ENCODE data around the gene TEN1. TPM values are rescaled to one million over a fixed set of nuclear protein-coding genes. Genes with fewer than 3 reads are reported as not detected.

TEN1 gene
- total and polyA plus RNA-seq, 2 of the 13 experiments (the other 11 are each of a cell fraction or from before 2014, with no cell fraction given), result 18.0 to 21.3 TPM

DNA sequence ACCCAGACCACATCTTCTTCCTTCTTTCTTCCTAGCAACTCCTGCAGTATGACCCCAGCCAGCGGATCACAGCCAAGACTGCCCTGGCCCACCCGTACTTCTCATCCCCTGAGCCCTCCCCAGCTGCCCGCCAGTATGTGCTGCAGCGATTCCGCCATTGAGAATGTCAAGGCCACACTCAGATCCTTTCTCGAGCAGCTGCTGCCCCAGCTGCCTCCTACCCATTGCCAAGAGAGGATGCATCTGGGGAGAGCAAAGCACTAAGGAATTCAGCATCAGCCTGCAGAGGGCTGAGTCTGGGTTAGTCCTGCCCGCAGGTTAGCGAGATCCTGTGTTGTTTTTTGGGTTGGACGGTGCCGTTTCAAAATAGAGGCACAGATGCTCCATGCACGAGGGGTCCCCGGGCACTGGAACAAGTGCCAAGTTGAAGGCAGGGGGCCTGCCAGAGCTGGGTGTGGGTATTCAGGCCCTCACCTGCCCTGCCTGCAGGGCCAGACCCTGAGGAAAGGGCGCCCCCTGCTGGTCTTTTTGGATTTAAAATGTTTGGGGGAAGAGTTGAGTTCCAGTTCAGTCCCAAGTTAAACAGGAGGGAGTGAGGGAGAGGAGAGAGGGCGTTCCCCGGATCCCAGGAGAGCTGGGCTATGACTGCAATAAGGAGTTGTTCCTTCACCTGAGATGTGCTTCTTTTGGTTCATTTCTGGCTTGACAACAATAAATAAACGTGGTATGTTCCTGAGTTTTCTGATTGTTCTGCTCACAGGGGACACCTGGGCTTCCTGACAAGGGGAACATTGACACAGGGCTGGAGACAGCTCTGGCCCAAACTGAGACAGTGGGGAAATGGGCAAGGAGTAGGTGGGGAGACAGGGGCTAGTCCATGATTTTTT lies 26.5 kb downstream of the TEN1 start:
- WGBS (ENCODE audit: low lambda C conversion rate), result 60% methylated on average over 16 of the region's 16 CpGs
- ChIA-PET POLR2A (interaction anchor here (0.9 to 14.3 kb wide), 13 partner anchors 9 to 150 kb away, joined by 3 to 481 read pairs (median 7); partner anchors contain the start of genes ACOX1, FBF1, MRPL38 and TEN1), CTCF (ENCODE audit: low intra/inter-chr PET ratio, low total read pairs) (interaction anchor here (0.7 to 3.9 kb wide), 4 partner anchors 9 to 109 kb away, joined by 3 to 55 read pairs (median 4); partner anchors contain the start of genes ACOX1, MRPL38 and TEN1)
- H3K4me2 ChIP-seq (ENCODE audit: low read depth, low read length), result no peak overlapping the region
- peaks cover 55% of the 10 kb centered on the region for H3K4me1 ChIP-seq (ENCODE audit: insufficient read depth, low read length)
- 0 out of 2 replicates have a peak overlapping the region, but pooled peaks have one; percentile 2 for H3K9ac ChIP-seq (ENCODE audit: insufficient read depth, low read depth, low read length)
- no peaks in the 10 kb centered on the region for H4K20me1 ChIP-seq (ENCODE audit: insufficient read depth, low read length)
- H3K36me3 ChIP-seq (replicated peaks in 1 of 2; ENCODE audit: control insufficient read depth in 1 of 2, insufficient read depth in 2 of 2, low read length in 2 of 2), result peaks cover 0 to 2% of the 10 kb centered on the region in 2 experiments; a peak in 1 of 5 replicates
- H2AFZ ChIP-seq (ENCODE audit: low read length), result no peak overlapping the region
- peak; percentile 82 for DNase-seq (ENCODE audit: low spot score)
- H3K4me3 ChIP-seq (replicated peaks in 1 of 3; ENCODE audit: insufficient read depth in 1 of 3, low read depth in 2 of 3, low read length in 3 of 3), result no peak overlapping the region
- intact Hi-C loops (cut with micrococcal nuclease; ENCODE audit: unreplicated experiment), result no loop called here
- no TSS peak for BruUV-seq (replicated peaks)
- H3K27ac ChIP-seq (ENCODE audit: extremely low read length, insufficient read depth, low read length), result peak overlapping the region; percentile 83
- H3K79me2 ChIP-seq (ENCODE audit: insufficient read depth, low read length), result no peaks in the 10 kb centered on the region
- in situ Hi-C loops (cut with HindIII; ENCODE audit: extremely low pct_ligation_motif_present, low pct_unique_long_range_greater_than_20kb), result loop anchor here (5.0 kb wide), 2 partner anchors 48 to 98 kb away; no protein-coding TSS in a partner anchor
- H3K9me3 ChIP-seq (ENCODE audit: low read length), result no peaks in the 10 kb centered on the region
- H3K27me3 ChIP-seq (ENCODE audit: control insufficient read depth in 1 of 2, insufficient read depth in 2 of 2, low read length in 2 of 2), result no peaks in the 10 kb centered on the region
- ATAC-seq, result peak; percentile 42
- peak; percentile 93 for FAIRE-seq
- TF ChIP-seq, protein P1, sequence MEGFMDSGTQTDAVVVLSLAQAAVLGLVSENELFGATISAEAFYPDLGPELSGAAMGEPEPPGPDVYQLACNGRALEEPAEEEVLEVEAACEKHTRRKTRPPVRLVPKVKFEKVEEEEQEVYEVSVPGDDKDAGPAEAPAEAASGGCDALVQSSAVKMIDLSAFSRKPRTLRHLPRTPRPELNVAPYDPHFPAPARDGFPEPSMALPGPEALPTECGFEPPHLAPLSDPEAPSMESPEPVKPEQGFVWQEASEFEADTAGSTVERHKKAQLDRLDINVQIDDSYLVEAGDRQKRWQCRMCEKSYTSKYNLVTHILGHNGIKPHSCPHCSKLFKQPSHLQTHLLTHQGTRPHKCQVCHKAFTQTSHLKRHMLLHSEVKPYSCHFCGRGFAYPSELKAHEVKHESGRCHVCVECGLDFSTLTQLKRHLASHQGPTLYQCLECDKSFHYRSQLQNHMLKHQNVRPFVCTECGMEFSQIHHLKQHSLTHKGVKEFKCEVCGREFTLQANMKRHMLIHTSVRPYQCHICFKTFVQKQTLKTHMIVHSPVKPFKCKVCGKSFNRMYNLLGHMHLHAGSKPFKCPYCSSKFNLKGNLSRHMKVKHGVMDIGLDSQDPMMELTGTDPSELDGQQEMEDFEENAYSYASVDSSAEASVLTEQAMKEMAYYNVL (CRISPR knock-in tag; IDR thresholded peaks at IDR 0.05; ENCODE audit: borderline replicate concordance), result 0 out of 2 replicates have a peak, but pooled peaks have one; percentile 37
- no peak for TF ChIP-seq POLR2A (IDR thresholded peaks at IDR 0.05; ENCODE audit: insufficient read depth in 1 of 2, low read depth in 2 of 2, low read length in 2 of 2)
- TF ChIP-seq, protein P2, sequence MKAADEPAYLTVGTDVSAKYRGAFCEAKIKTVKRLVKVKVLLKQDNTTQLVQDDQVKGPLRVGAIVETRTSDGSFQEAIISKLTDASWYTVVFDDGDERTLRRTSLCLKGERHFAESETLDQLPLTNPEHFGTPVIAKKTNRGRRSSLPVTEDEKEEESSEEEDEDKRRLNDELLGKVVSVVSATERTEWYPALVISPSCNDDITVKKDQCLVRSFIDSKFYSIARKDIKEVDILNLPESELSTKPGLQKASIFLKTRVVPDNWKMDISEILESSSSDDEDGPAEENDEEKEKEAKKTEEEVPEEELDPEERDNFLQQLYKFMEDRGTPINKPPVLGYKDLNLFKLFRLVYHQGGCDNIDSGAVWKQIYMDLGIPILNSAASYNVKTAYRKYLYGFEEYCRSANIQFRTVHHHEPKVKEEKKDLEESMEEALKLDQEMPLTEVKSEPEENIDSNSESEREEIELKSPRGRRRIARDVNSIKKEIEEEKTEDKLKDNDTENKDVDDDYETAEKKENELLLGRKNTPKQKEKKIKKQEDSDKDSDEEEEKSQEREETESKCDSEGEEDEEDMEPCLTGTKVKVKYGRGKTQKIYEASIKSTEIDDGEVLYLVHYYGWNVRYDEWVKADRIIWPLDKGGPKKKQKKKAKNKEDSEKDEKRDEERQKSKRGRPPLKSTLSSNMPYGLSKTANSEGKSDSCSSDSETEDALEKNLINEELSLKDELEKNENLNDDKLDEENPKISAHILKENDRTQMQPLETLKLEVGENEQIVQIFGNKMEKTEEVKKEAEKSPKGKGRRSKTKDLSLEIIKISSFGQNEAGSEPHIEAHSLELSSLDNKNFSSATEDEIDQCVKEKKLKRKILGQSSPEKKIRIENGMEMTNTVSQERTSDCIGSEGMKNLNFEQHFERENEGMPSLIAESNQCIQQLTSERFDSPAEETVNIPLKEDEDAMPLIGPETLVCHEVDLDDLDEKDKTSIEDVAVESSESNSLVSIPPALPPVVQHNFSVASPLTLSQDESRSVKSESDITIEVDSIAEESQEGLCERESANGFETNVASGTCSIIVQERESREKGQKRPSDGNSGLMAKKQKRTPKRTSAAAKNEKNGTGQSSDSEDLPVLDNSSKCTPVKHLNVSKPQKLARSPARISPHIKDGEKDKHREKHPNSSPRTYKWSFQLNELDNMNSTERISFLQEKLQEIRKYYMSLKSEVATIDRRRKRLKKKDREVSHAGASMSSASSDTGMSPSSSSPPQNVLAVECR (CRISPR knock-in tag; IDR thresholded peaks at IDR 0.05; ENCODE audit: borderline replicate concordance), result peak; percentile 30; the same call in 1 of the 2 replicates
- TF ChIP-seq KLF16 (CRISPR knock-in tag; IDR thresholded peaks at IDR 0.05), result peak in 1 of 2 experiments; percentile 30; a peak in 1 of 4 replicates
- TF ChIP-seq, protein P3, sequence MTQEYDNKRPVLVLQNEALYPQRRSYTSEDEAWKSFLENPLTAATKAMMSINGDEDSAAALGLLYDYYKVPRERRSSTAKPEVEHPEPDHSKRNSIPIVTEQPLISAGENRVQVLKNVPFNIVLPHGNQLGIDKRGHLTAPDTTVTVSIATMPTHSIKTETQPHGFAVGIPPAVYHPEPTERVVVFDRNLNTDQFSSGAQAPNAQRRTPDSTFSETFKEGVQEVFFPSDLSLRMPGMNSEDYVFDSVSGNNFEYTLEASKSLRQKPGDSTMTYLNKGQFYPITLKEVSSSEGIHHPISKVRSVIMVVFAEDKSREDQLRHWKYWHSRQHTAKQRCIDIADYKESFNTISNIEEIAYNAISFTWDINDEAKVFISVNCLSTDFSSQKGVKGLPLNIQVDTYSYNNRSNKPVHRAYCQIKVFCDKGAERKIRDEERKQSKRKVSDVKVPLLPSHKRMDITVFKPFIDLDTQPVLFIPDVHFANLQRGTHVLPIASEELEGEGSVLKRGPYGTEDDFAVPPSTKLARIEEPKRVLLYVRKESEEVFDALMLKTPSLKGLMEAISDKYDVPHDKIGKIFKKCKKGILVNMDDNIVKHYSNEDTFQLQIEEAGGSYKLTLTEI (CRISPR knock-in tag; conservative IDR thresholded peaks at IDR 0.05), result no peak
- TF ChIP-seq AHR (CRISPR knock-in tag; IDR thresholded peaks at IDR 0.05), result peak; percentile 21; the same call in 1 of the 2 replicates
- TF ChIP-seq ZNF737 (CRISPR knock-in tag; IDR thresholded peaks at IDR 0.05; ENCODE audit: borderline replicate concordance), result peak; percentile 68; the same call in 1 of the 2 replicates

Data from HepG2 (cell line).